ENCODE measurements around the gene FOXL1.

- TF ChIP-seq, protein P1, sequence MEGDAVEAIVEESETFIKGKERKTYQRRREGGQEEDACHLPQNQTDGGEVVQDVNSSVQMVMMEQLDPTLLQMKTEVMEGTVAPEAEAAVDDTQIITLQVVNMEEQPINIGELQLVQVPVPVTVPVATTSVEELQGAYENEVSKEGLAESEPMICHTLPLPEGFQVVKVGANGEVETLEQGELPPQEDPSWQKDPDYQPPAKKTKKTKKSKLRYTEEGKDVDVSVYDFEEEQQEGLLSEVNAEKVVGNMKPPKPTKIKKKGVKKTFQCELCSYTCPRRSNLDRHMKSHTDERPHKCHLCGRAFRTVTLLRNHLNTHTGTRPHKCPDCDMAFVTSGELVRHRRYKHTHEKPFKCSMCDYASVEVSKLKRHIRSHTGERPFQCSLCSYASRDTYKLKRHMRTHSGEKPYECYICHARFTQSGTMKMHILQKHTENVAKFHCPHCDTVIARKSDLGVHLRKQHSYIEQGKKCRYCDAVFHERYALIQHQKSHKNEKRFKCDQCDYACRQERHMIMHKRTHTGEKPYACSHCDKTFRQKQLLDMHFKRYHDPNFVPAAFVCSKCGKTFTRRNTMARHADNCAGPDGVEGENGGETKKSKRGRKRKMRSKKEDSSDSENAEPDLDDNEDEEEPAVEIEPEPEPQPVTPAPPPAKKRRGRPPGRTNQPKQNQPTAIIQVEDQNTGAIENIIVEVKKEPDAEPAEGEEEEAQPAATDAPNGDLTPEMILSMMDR (IDR thresholded peaks at IDR 0.05 in 8 of 11, conservative IDR thresholded peaks at IDR 0.05 in 3 of 11): no peak
- peak in 2 of 3 donors; percentile 37 for TF ChIP-seq POLR2AphosphoS5 (IDR thresholded peaks at IDR 0.05)
These were observed 33.1 kb downstream of the FOXL1 start for GRCh38 chr16:86611525-86611855.
